Kidney epithelial cell (primary cell): ENCODE measurements around the gene AGBL4. TPM values are rescaled to one million over a fixed set of nuclear protein-coding genes. Genes with fewer than 3 reads are reported as not detected.

Experiments
- DNase-seq: peaks from one replicate; pipeline ENCODE4 v3.0.0-alpha.2; 2010; ENCODE audit warnings: low read depth
- H3K27me3 ChIP-seq: 2 replicates; pipeline ENCODE4 v1.6.0; 2011; ENCODE audit warnings: low read length; ENCODE audit not compliant: control insufficient read depth, insufficient read depth
- H3K36me3 ChIP-seq: 2 replicates; pipeline ENCODE4 v1.5.1; 2011; ENCODE audit warnings: low read length; ENCODE audit not compliant: control insufficient read depth, insufficient read depth
- H3K4me3 ChIP-seq: 2 replicates; pipeline ENCODE4 v1.5.1; 2011; ENCODE audit warnings: low read depth, mild to moderate bottlenecking, control low read depth, low read length
- total RNA-seq: library from RNA; depleted of rRNA; stranded (reverse); fragments of >200 nt; gene quantifications from 2 replicates; pipeline ENCODE4 v1.2.3, GENCODE V29; 2015
- TF ChIP-seq, protein P1 (sequence below): IDR thresholded peaks from 2 replicates; pipeline ENCODE4 v1.5.1; 2011; ENCODE audit warnings: mild to moderate bottlenecking, moderate library complexity, low read length, control low read depth, inconsistent platforms; ENCODE audit not compliant: insufficient read depth, poor library complexity, severe bottlenecking

Gene AGBL4
- total RNA-seq, 1 donor from 2014 or later = not detected

DNA sequence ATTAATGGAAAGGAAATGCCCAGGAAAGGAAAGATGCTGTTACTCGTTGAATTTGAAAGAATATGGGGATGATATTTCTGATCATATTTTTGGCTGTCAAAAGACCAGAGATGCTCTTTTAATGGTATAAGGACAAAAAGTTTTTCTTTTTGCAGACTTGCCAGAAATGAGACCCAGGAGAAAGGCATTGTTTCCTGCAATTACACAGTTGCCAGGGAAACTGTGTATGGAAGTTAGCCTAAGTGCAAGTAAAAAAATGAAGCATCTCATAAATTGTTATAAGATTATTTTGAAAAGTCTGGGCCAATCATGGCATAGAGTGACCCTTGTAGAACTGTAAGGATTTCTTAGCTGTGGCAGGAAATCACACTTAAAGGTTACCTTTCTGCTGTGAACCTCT, 1091.4 kb downstream of the AGBL4 start:
- no peaks in the 10 kb centered on the region for H3K27me3 ChIP-seq
- H3K4me3 ChIP-seq = no peak overlapping the region
- TF ChIP-seq, protein P1, sequence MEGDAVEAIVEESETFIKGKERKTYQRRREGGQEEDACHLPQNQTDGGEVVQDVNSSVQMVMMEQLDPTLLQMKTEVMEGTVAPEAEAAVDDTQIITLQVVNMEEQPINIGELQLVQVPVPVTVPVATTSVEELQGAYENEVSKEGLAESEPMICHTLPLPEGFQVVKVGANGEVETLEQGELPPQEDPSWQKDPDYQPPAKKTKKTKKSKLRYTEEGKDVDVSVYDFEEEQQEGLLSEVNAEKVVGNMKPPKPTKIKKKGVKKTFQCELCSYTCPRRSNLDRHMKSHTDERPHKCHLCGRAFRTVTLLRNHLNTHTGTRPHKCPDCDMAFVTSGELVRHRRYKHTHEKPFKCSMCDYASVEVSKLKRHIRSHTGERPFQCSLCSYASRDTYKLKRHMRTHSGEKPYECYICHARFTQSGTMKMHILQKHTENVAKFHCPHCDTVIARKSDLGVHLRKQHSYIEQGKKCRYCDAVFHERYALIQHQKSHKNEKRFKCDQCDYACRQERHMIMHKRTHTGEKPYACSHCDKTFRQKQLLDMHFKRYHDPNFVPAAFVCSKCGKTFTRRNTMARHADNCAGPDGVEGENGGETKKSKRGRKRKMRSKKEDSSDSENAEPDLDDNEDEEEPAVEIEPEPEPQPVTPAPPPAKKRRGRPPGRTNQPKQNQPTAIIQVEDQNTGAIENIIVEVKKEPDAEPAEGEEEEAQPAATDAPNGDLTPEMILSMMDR = no peak
- H3K36me3 ChIP-seq = no peaks in the 10 kb centered on the region
- DNase-seq = no peak

DNA sequence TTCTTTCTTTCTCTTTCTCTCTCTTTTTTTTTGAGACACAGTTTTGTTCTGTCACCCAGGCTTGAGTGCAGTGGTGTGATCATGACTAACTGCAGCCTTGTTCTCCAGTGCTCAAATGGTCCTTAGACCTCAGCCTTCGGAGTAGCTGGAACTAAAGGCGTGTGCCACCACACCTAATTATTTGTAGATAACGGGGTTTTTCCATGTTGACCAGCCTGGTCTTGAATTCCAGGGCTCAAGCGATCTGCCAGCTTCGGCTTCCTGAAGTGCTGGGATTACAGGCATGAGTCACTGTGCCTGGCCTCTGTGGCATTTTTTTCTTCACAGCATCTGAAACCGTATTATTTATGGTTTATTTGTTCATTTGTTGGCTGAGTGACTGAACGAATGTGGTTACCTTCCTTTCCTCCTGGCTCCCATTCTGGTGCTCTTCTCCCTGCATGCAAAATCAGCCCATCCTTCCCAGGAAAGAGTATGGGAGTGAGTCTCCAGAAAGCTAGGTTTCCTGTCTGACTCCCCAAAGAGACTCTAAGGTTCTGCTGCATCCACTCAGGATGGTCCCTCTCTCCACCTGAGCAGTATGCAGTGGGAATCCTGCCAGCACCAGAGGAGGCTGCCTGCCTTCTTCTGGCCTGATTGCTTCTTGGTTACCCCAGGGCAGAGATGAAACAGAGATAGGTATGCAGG, 1092.1 kb downstream of the AGBL4 start:
- Histone ChIP-seq H3K4me3 (no peak overlapping the region), H3K36me3 (no peaks in the 10 kb centered on the region), H3K27me3 (no peaks in the 10 kb centered on the region)
- TF ChIP-seq, protein P1 = no peak
- DNase-seq = no peak

DNA sequence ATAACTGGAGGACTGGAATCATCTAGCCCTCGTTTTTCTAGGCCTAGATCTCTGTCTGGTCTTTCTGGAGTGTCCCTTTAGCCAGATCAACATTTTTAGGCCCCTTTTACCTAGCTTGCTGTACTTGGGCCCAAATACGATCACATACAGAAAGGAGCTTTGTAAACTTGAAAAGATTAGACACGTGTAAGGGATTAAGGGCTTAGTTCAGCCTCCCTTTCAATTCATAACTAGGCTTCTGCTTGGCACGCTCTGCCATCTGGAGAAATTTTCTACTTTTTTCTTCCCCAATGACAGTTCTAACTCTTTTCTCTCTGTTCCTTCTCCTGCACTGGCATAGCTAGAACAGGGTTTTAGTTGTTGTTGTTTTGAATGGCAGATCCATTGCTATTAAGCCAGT, 1093.7 kb downstream of the AGBL4 start:
- no peak for DNase-seq
- TF ChIP-seq, protein P1 = no peak
- Histone ChIP-seq H3K27me3 (no peaks in the 10 kb centered on the region), H3K36me3 (no peaks in the 10 kb centered on the region), H3K4me3 (no peak overlapping the region)

- Histone ChIP-seq H3K4me3 (no peak overlapping the region), H3K36me3 (no peaks in the 10 kb centered on the region), H3K27me3 (no peaks in the 10 kb centered on the region)
- no peak for DNase-seq
- TF ChIP-seq, protein P1 = no peak
Measured at GRCh38 chr1:48924099-48924498, 1099.7 kb downstream of the AGBL4 start.

DNA sequence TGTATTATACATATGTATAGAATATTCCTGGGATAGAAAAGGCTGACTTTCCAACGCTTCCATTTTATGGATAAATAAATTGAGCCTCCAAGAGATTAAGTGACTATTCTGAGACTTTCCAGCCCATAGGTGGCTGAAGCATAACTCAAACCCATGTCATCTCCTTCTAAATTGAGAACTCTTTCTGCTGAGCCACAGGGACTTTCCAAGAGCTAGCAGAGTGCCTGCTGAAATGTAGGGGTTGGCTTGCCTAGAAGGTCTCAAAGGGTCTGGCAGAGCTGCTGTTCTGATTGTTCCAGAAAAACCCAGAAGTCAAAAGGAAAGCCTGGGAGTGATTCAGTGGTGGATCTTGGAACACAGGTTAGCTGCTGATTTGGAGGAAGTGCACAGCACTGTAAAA, 1100.6 kb downstream of the AGBL4 start:
- H3K4me3 ChIP-seq = no peak overlapping the region
- no peak for DNase-seq
- H3K36me3 ChIP-seq = no peaks in the 10 kb centered on the region
- TF ChIP-seq, protein P1 = no peak
- H3K27me3 ChIP-seq = no peaks in the 10 kb centered on the region

DNA sequence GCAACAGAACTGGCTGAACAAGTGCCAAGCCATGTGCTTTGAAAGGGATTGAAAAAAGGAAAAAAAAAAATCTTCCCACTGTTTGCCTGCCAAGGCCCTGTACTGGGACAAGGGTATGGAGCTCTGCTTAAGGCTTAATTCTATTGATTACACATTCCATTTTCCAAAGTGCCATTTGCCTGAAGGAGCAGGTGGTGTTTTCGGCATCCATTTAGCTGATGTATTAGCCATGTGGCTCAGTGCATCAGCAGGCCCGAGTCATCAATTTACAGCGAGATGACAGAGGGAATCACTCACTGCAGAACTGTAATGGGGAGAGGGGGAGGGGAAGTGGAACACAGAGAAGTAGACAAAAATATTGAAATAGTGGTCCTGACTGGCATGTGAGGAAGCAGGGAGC, 1102.9 kb downstream of the AGBL4 start:
- DNase-seq = no peak
- Histone ChIP-seq H3K27me3 (no peaks in the 10 kb centered on the region), H3K36me3 (no peaks in the 10 kb centered on the region), H3K4me3 (no peak overlapping the region)
- TF ChIP-seq, protein P1 = no peak
